ENCODE results near the gene LGSN.
"Not testable (repeated sequence)": the region's sequence is repeated elsewhere in the genome, so short reads cannot be mapped to it uniquely, and the experiment has no call there.

Gene LGSN

GRCh38 chr6:63230511-63230910 lies 89.3 kb downstream of the LGSN start:
- not testable (repeated sequence) for DNase-seq (ENCODE audit: low spot score)

GRCh38 chr6:63230027-63230426 lies 89.8 kb downstream of the LGSN start:
- DNase-seq (ENCODE audit: low spot score): not testable (repeated sequence)

GRCh38 chr6:63227928-63228894 lies 91.6 kb downstream of the LGSN start:
- DNase-seq (ENCODE audit: low spot score): not testable (repeated sequence)

GRCh38 chr6:63225987-63226386 lies 93.8 kb downstream of the LGSN start:
- DNase-seq (ENCODE audit: low spot score): not testable (repeated sequence)

Measured in Ammon's horn (tissue), 1 donor.